Lower lobe of right lung (tissue), 2 donors: ENCODE results near the gene GNAQ. TPM values are rescaled to one million over a fixed set of nuclear protein-coding genes. Genes with fewer than 3 reads are reported as not detected.

ENCODE experiments used
- ATAC-seq, 2 donors: fragments of 200-7000 bp; cut with Tn5 transposase; one replicate each; pipeline ENCODE4 v1.9.1; 2020 to 2022; ENCODE audit warnings: mild to moderate bottlenecking in 2 of 2, moderate library complexity in 2 of 2
- DNase-seq: peaks from one replicate; pipeline ENCODE4 v3.0.0-alpha.2; 2020
- H3K27ac ChIP-seq: fragments of 200-600 bp; one replicate; pipeline ENCODE4 v1.8.0; 2022
- H3K27me3 ChIP-seq: fragments of 200-600 bp; one replicate; pipeline ENCODE4 v1.8.0; 2022; ENCODE audit warnings: low read depth
- H3K36me3 ChIP-seq: fragments of 200-600 bp; one replicate; pipeline ENCODE4 v1.8.0; 2022; ENCODE audit warnings: mild to moderate bottlenecking
- H3K4me1 ChIP-seq: fragments of 200-600 bp; one replicate; pipeline ENCODE4 v1.8.0; 2022
- H3K4me3 ChIP-seq: fragments of 200-600 bp; one replicate; pipeline ENCODE4 v1.8.0; 2022; ENCODE audit warnings: mild to moderate bottlenecking
- H3K9me3 ChIP-seq: fragments of 200-600 bp; one replicate; pipeline ENCODE4 v1.8.0; 2022
- CTCF ChIP-seq: fragments of 200-600 bp; IDR thresholded peaks from one replicate; pipeline ENCODE4 v1.8.0; 2022; ENCODE audit warnings: antibody characterized with exemption, mild to moderate bottlenecking
- intact Hi-C: fragments of 100-400 bp; cut with DNase I; formaldehyde crosslinking; loops from one replicate; pipeline ENCODE4 v1.11.0; 2022
- total RNA-seq: library from RNA; stranded (reverse); fragmentation: NEBNext Ultra II Directional; extraction: Animal tissue kit (Norgen Biotek cat#: 25700); gene quantifications from one replicate; pipeline ENCODE4 v1.2.1, GENCODE V29; 2021
- donor health status: DM: no; HTN: yes; CAD: no; lungs with severe emphysema.

The GNAQ gene
- total RNA-seq, 1 donor from 2014 or later: 130 TPM

GRCh38 chr9:77951369-77951768, 80.2 kb downstream of the GNAQ start:
- no peak for TF ChIP-seq CTCF
- H3K27me3 ChIP-seq: no peaks in the 10 kb centered on the region
- H3K36me3 ChIP-seq: no peaks in the 10 kb centered on the region
- no peak for DNase-seq
- no peak for ATAC-seq
- H3K4me3 ChIP-seq: no peak overlapping the region
- intact Hi-C loops: no loop called here
- no peak overlapping the region for H3K27ac ChIP-seq
- H3K4me1 ChIP-seq: peaks cover 96% of the 10 kb centered on the region
- no peaks in the 10 kb centered on the region for H3K9me3 ChIP-seq

DNA sequence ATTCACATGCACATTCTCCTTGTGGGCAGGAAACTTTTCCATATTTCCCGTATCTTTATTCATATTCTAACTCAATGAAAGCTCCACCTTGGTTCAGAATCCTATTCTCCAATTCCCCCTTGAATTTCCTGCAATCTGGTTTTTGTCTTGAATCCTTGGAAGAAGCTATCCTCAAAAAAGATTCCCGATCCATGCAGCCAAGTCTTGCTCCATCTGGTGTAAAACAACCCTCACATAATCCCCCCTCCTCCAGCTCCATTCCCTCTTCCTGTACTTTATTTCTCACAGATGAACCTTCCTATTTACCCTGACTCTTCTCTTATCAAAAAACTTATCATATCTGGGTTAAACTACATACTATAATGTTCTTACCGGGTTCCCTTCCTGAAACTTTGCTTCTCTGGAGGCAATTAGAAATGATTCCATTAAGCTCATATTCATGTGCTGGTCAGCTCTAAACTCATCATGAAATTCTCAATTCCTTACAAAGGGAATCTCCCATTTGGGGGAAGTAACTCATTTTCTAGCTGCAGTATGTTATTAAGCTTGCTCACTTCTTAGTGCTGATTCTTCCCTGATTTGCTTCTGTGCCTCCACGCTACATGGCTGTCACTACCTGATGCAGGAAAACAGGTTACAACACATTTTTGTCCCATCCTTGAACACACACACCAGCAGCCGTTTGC, 81.7 kb downstream of the GNAQ start:
- Histone ChIP-seq H3K27ac (peak overlapping the region; percentile 0), H3K36me3 (no peaks in the 10 kb centered on the region), H3K27me3 (no peaks in the 10 kb centered on the region), H3K4me3 (no peak overlapping the region), H3K9me3 (no peaks in the 10 kb centered on the region), H3K4me1 (peaks cover 98% of the 10 kb centered on the region)
- DNase-seq (no peak), ATAC-seq (no peak)
- TF ChIP-seq CTCF: no peak
- intact Hi-C loops: no loop called here

- TF ChIP-seq CTCF: no peak
- Histone ChIP-seq H3K27me3 (no peaks in the 10 kb centered on the region), H3K4me1 (peaks cover 98% of the 10 kb centered on the region), H3K27ac (peak overlapping the region; percentile 81), H3K9me3 (no peaks in the 10 kb centered on the region), H3K4me3 (no peak overlapping the region), H3K36me3 (no peaks in the 10 kb centered on the region)
- ATAC-seq (no peak), DNase-seq (no peak)
- intact Hi-C loops: no loop called here
Measured at GRCh38 chr9:77947651-77948050, 84.0 kb downstream of the GNAQ start.

GRCh38 chr9:77946969-77947620, 84.5 kb downstream of the GNAQ start:
- peak; percentile 41 to 44 for ATAC-seq
- Histone ChIP-seq H3K27me3 (no peaks in the 10 kb centered on the region), H3K36me3 (no peaks in the 10 kb centered on the region), H3K9me3 (no peaks in the 10 kb centered on the region), H3K4me3 (peak overlapping the region; percentile 14), H3K4me1 (peaks cover 98% of the 10 kb centered on the region), H3K27ac (peak overlapping the region; percentile 81)
- intact Hi-C loops: no loop called here
- DNase-seq: peak; percentile 53
- no peak for TF ChIP-seq CTCF

GRCh38 chr9:77946296-77946695, 85.3 kb downstream of the GNAQ start:
- TF ChIP-seq CTCF: no peak
- Histone ChIP-seq H3K36me3 (no peaks in the 10 kb centered on the region), H3K9me3 (no peaks in the 10 kb centered on the region), H3K27ac (peak overlapping the region; percentile 81), H3K4me1 (peaks cover 92% of the 10 kb centered on the region), H3K27me3 (no peaks in the 10 kb centered on the region), H3K4me3 (peak overlapping the region; percentile 14)
- no peak for DNase-seq
- no peak for ATAC-seq
- intact Hi-C loops: no loop called here
